ENCODE results near the gene MBOAT7.
"Not testable (repeated sequence)": the region's sequence is repeated elsewhere in the genome, so short reads cannot be mapped to it uniquely, and the experiment has no call there.

The MBOAT7 gene

GRCh38 chr19:54209058-54209810, 19.9 kb upstream of the MBOAT7 start:
- DNase-seq (ENCODE audit: low read depth) = no peak

- DNase-seq (ENCODE audit: low read depth) = no peak
Observed at GRCh38 chr19:54208784-54209057, 19.3 kb upstream of the MBOAT7 start.

GRCh38 chr19:54207983-54208783, 18.8 kb upstream of the MBOAT7 start:
- peak; percentile 79 for DNase-seq (ENCODE audit: low read depth)

GRCh38 chr19:54207676-54207982, 18.2 kb upstream of the MBOAT7 start:
- no peak for DNase-seq (ENCODE audit: low read depth)

- DNase-seq (ENCODE audit: low read depth) = not testable (repeated sequence)
Observed at GRCh38 chr19:54207193-54207592, 17.8 kb upstream of the MBOAT7 start.

GRCh38 chr19:54206831-54207177, 17.4 kb upstream of the MBOAT7 start:
- DNase-seq (ENCODE audit: low read depth) = no peak

GRCh38 chr19:54206030-54206830, 16.9 kb upstream of the MBOAT7 start:
- DNase-seq (ENCODE audit: low read depth) = no peak

GRCh38 chr19:54204767-54205468, 15.5 kb upstream of the MBOAT7 start:
- no peak for DNase-seq (ENCODE audit: low read depth)

GRCh38 chr19:54203151-54203611, 13.8 kb upstream of the MBOAT7 start:
- no peak for DNase-seq (ENCODE audit: low read depth)

GRCh38 chr19:54201980-54202379, 12.6 kb upstream of the MBOAT7 start:
- no peak for DNase-seq (ENCODE audit: low read depth)

- no peak for DNase-seq (ENCODE audit: low read depth)
Observed at GRCh38 chr19:54201172-54201701, 11.9 kb upstream of the MBOAT7 start.

- DNase-seq (ENCODE audit: low read depth) = no peak
Observed at GRCh38 chr19:54199401-54199800, 10.0 kb upstream of the MBOAT7 start.

- no peak for DNase-seq (ENCODE audit: low read depth)
Observed at GRCh38 chr19:54197121-54197520, 7.7 kb upstream of the MBOAT7 start.

- DNase-seq (ENCODE audit: low read depth) = no peak
Observed at GRCh38 chr19:54196536-54196935, 7.2 kb upstream of the MBOAT7 start.

GRCh38 chr19:54194463-54194862, 5.1 kb upstream of the MBOAT7 start:
- not testable (repeated sequence) for DNase-seq (ENCODE audit: low read depth)

GRCh38 chr19:54193011-54193410, 3.6 kb upstream of the MBOAT7 start:
- no peak for DNase-seq (ENCODE audit: low read depth)

GRCh38 chr19:54191811-54192453, 2.6 kb upstream of the MBOAT7 start:
- DNase-seq (ENCODE audit: low read depth) = no peak

GRCh38 chr19:54191011-54191810, 1.8 kb upstream of the MBOAT7 start, which contains the start of gene TSEN34:
Gene TSEN34, plus strand, starts transcription at chr19:54191308. Its CDS starts 57 bp downstream, at chr19:54191365.
- no peak for DNase-seq (ENCODE audit: low read depth)

- peak; percentile 99 for DNase-seq (ENCODE audit: low read depth)
Observed at GRCh38 chr19:54190503-54191010, 1.2 kb upstream of the MBOAT7 start.

GRCh38 chr19:54189735-54190502, 539 bp upstream of the MBOAT7 start:
- peak; percentile 99 for DNase-seq (ENCODE audit: low read depth)

All from stromal cell of bone marrow (primary cell).